Bronchial epithelial cell (primary cell): ENCODE measurements around the gene RNF40. TPM values are rescaled to one million over a fixed set of nuclear protein-coding genes. Genes with fewer than 3 reads are reported as not detected.
A peak's percentile ranks its signal among the peaks of the same experiment; 100 is the strongest.

Experiments used
- DNase-seq: peaks from one replicate; pipeline ENCODE4 v3.0.0-alpha.2; 2010; ENCODE audit warnings: low read depth
- FAIRE-seq: peaks from 2 replicates; lab custom pipeline; 2011; peaks lifted over from hg19 to GRCh38; lab: Jason Lieb, UNC
- H3K27me3 ChIP-seq: 2 replicates; pipeline ENCODE4 v1.5.1; 2011; ENCODE audit warnings: low read length; ENCODE audit not compliant: control insufficient read depth, insufficient read depth
- H3K36me3 ChIP-seq: 2 replicates; pipeline ENCODE4 v1.5.1; 2011; ENCODE audit warnings: low read length; ENCODE audit not compliant: control insufficient read depth, insufficient read depth
- H3K4me3 ChIP-seq: 2 replicates; pipeline ENCODE4 v1.5.1; 2011; ENCODE audit warnings: mild to moderate bottlenecking, low read depth, low read length, control low read depth
- CTCF ChIP-seq: IDR thresholded peaks from 2 replicates; pipeline ENCODE4 v1.5.1; 2011; ENCODE audit warnings: mild to moderate bottlenecking, moderate library complexity, low read length, control low read depth, inconsistent platforms; ENCODE audit not compliant: insufficient read depth, severe bottlenecking
- total RNA-seq: library from RNA; depleted of rRNA; stranded (reverse); fragments of >200 nt; gene quantifications from 2 replicates; pipeline ENCODE4 v1.2.1, GENCODE V29; 2014

The RNF40 gene
- total RNA-seq, 1 donor from 2014 or later, result 38.7 TPM

- FAIRE-seq (no peak), DNase-seq (no peak)
- Histone ChIP-seq H3K27me3 (no peaks in the 10 kb centered on the region), H3K36me3 (peaks cover 10% of the 10 kb centered on the region), H3K4me3 (no peak overlapping the region)
- no peak for TF ChIP-seq CTCF
Measured at GRCh38 chr16:30758988-30759491, 3.1 kb upstream of the RNF40 start.

GRCh38 chr16:30760001-30760559 is 2.0 kb upstream of the RNF40 start:
- DNase-seq (no peak), FAIRE-seq (no peak)
- Histone ChIP-seq H3K4me3 (no peak overlapping the region), H3K27me3 (no peaks in the 10 kb centered on the region), H3K36me3 (peaks cover 19% of the 10 kb centered on the region)
- no peak for TF ChIP-seq CTCF

- no peak for FAIRE-seq
- H3K36me3 ChIP-seq, result peaks cover 23% of the 10 kb centered on the region
- peak overlapping the region; percentile 71 for H3K4me3 ChIP-seq
- no peak for TF ChIP-seq CTCF
- no peak for DNase-seq
- H3K27me3 ChIP-seq, result no peaks in the 10 kb centered on the region
Measured at GRCh38 chr16:30760577-30761426, 1.3 kb upstream of the RNF40 start.

GRCh38 chr16:30761427-30761927 is 645 bp upstream of the RNF40 start:
- Histone ChIP-seq H3K36me3 (peaks cover 26% of the 10 kb centered on the region), H3K4me3 (peak overlapping the region; percentile 71), H3K27me3 (no peaks in the 10 kb centered on the region)
- peak; percentile 39 for DNase-seq
- TF ChIP-seq CTCF, result no peak
- no peak for FAIRE-seq

- H3K27me3 ChIP-seq, result no peaks in the 10 kb centered on the region
- peaks cover 34% of the 10 kb centered on the region for H3K36me3 ChIP-seq
- DNase-seq (no peak), FAIRE-seq (no peak)
- peak overlapping the region; percentile 71 for H3K4me3 ChIP-seq
- TF ChIP-seq CTCF, result no peak
Measured at GRCh38 chr16:30762991-30763725, 1.0 kb downstream of the RNF40 start.
